ENCODE results near the gene LIN7A.
"Not testable (repeated sequence)": the region's sequence is repeated elsewhere in the genome, so short reads cannot be mapped to it uniquely, and the experiment has no call there.

The LIN7A gene

DNA sequence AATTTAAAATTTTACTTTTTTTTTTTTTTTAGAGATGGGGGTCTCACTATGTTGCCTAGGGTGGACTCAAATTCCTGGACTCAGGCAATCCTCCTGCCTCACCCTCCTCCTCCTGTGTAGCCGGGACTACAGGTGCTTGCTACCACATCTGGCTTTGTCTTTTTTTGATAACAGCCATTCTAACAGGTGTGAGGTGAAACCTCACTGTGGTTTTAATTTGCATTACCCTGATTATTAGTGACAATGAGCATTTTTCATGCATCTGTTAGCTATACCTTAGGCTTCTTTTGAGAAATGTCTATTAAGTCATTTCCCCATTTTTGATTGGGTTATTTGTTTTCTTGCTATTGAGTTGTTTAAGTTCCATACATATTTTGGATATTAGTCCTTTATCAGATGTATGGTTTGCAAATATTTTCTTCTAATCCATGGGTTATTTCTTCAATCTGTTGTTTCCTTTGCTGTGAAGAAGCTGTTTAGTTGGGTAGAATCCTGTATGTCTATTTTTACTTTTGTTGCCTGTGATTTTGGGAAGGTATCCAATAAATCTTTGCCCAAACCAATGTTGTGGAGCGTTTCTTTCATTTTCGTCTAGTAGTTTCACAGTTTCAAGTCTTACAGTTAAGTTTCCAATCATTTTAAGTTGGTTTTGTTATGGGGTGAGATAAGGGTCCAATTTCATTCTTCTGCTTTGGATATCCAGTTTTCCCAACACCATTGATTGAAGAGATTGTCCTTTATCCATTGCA lies 134.9 kb downstream of the LIN7A start:
- no peak for DNase-seq

DNA sequence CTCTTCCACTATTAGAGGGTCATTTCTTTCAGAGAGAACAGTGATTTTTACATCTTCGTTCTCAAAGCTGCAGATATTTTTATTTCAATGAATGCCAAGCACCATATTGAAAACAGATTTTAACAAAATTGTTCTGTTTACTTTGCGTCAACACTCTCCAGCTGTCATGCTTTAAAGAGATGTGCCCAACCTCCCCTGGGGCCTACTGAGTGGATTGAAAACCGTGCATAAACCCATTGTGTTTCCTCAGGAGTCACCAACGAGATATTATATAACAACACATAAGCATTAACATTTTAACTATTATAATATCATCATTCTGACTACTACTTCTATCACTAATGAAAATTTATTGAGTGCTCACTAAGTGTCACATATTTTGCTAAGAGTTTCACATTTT lies 139.5 kb downstream of the LIN7A start:
- no peak for DNase-seq

DNA sequence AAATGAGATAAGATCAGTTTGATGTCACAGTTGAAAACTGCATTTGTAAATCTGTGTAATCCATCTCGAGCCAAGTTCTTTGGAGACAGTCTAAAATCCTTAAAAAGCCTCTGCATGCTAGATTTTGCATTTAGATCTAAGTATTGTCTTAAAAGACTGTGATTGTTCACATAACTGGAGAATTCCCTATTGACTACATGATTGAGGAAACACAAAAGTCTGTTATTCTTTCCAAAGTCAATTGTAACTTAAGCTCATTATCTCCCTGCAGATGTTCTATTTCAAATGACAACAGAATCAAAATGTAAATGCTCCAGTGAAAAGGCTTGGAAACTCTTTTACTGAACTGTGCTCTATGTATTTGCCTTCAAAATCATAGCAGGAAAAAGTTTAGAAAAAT lies 143.2 kb downstream of the LIN7A start:
- DNase-seq = no peak

DNA sequence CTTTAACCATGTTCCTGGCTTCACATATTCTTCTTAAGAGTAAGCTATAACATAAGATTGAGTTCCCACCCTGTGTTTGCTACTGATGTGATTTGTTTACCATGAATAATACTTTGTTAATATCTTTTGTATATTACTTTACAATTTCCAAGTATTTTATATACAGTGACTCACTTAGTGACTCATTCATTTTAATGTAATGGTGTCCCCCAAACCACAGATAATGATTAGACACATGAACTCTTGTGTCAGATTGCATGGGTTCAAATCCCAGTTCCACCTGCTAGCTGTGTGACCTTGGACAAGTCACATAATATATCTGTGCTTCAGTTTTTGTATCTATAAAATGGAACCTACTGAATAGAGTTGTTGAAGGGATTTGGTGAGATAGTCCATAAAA lies 144.9 kb downstream of the LIN7A start:
- no peak for DNase-seq

DNA sequence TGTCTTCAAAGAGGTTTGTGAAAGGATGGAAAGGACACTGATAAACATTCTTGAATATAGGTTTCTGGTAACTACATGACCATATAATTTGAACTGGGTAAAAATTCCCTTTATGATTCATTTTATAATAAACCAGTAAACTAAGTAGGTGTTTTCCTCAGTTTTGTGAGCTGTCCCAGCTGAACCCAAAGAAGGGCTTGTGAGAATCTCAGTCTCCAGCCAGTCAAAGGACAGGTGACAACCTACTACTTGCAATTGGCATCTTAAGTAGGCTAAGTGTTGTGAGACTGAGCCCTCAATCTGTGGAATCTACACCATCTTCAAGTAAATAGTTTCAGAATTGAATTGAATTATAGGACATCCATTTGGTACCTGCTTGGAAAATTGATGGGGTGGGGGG lies 145.9 kb downstream of the LIN7A start:
- DNase-seq = no peak

DNA sequence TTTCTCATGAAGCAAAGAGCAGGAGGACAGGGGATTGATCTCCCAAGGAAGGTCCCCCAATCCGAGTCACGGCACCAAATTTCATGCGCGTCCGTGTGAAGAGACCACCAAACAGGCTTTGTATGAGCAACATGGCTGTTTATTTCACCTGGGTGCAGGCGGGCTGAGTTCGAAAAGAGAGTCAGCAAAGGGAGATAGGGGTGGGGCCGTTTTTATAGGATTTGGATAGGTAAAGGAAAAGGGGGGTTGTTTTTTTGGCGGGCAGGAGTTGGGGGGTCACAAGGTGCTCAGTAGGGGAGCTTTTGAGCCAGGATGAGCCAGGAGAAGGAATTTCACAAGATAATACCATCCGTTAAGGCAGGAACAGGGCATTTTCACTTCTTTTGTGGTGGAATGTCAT lies 149.3 kb downstream of the LIN7A start:
- not testable (repeated sequence) for DNase-seq

DNA sequence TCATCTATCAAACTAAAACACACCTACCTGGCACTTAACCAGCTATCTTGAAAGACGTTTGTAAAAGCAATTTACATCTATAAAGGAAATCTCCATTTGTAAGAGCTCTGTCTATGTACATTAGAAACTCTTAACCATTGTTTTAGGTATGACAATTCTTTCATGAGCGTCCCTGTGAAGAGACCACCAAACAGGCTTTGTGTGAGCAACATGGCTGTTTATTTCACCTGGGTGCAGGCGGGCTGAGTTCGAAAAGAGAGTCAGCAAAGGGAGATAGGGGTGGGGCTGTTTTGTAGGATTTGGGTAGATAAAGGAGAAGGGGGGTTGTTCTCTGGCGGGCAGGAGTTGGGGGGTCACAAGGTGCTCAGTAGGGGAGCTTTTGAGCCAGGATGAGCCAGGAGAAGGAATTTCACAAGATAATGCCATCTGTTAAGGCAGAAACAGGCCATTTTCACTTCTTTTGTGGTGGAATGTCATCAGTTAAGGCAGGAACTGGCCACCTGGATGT lies 154.7 kb downstream of the LIN7A start:
- DNase-seq = not testable (repeated sequence)

DNA sequence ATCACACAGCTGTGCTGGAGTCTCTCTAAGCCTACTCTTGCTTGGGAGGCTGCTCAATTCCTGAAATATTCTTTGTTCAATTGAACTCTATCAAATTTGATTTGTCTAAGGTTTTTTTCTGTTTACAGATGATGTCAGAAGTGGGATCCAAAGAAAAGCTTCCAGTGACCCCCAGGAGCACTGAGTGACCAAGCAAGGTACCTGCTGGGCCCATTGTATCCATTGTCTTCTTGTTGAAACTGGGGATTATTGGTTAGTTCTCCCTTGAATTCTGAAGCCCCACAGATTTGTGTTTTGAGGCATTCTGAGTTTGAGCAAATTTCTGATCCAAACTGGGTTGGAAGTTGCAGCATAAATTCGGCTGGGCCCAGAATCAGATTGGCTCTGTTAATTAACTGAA lies 156.4 kb downstream of the LIN7A start:
- no peak for DNase-seq

DNA sequence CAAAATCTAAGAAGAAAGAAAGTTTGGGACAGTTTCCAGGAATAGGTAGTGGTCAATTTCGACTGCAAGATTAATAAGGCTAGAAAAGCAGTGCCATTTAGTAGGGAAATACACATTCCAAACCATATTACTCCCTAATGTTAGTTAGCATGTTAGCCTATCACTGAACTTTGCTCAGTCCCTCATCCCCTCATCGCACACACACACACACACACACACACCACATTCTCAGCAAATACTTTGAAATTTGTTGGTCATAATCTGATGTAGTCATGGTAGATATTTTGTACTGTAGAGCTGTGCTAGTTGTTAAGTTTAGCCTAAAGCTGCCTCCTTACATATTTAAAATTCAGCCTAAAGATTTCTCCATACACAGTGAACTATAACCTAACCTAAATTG lies 157.0 kb downstream of the LIN7A start:
- no peak for DNase-seq

DNA sequence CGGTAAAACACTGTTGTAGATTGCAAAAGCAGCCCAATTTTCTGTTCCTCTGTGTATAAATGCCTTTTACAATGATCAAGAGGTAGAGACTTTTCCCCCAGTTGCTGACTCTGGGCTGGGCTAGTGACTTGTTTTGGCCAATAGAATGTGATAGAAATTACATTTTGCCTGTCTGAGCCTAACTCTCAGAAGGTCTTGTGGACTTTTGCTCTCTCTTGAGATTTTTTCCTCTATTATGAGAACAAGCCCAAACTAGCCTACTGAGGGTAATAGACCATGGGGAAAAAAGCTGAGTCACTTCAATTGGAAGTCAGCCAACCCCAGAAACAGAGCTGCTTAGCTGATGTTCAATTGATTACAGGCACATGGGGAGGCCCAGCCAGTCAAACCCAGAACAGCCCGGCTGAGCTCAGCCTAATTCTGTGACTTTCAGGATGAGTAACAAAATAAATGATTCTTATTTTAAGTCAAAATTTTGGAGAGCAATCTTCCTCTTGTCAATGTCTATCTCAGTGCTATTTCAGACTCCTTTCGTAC lies 159.7 kb downstream of the LIN7A start:
- peak; percentile 4 to 9 for DNase-seq

DNA sequence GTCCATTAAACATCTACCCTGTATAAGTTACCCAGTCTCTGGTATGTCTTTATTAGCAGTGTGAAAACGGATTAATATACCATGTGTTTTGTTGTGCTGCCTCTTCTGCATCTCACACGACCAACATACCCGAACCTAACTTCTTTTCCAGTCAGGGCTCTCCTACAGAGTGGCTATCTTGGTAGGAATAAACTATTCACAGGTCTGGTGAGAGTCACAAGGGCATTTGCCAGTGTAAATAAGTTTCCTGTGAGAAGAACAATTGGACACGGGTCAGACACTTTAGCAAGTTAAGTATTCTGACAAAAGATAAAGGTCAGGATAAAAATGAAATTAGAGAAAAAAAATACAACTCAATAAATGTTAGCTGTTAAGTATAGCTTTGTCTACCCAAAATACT lies 160.1 kb downstream of the LIN7A start:
- DNase-seq = no peak

DNA sequence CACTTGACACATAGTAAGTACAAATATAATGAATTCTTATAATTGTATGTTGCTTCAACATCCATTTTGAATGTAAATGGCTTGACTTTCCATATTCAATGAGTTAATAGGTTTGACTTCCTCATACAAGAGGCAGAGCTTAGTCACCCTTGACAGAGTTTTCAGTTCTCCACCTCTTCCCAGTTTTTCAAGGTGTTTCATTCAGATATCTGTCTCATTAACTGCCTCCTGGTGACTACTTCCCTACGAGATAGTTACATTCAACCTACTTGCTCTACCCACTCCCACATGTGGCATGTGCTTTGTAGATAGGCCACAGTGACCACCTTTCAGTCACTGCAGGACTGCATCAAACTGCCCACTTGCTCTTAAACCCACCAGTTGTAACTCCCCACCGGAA lies 161.0 kb downstream of the LIN7A start:
- DNase-seq = no peak

DNA sequence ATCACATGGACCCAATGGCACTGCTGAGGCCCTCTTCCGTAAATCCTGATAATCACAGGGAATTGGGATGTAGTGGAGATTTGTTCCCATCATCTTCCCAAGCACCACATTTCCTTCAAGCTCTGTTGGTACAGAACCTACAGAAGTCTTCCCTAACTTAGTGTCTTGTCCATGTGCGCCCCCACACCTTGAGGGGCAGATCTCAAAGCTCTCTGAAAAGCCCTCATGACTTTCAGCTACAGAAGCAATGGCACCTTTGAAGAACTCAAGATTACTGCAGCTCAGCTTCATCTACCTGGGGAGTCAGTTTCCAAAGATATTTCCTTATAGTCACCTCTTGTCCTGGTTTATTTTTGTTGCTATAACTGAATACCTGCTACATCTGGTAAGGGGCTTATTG lies 166.8 kb downstream of the LIN7A start:
- DNase-seq = no peak

DNA sequence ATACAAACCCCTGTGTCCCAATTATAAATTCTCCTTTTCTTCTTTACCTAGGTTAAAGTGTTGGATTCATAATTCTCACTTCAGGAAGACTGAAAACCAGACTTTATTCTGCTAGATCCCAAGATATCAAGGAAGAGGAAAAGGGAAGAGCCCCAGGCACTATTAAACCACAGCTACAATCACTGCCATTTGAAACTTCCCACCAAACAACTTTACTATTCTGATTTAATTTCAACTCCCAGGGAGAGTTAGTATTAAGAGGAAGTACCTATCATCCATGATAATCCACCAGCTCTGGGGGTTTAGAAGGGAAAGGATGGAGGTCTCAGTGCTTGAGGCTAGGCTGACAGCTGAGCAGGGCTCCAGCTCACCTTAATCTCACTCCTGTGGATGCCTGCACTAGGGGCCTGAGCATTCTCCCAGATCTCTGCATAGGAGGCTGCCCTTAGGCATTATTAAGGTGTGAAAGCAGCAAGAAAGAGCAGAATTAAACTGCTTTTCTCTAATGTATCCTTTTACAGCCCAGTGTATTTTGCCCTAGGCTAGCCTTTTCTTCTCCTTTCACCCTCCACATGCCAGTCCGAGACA lies 168.1 kb downstream of the LIN7A start:
- no peak for DNase-seq

DNA sequence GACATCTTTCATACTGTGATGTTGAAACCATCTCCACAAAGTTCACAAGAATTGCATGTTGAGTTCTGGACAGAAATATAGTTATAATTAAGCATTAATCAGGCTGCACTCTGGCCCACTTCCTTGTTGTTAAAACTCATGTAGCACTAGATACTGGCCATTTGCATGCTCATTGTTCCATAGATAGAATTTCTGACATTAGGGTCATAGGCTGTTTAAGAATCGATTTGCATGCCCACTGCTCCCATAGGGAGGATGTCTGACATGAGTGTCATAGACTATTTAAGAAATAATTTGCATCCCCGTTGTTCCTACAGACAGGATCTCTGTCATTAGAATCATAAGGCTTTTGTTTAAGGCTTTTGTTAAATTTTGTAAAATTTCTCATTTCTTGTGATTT lies 170.8 kb downstream of the LIN7A start:
- no peak for DNase-seq

DNA sequence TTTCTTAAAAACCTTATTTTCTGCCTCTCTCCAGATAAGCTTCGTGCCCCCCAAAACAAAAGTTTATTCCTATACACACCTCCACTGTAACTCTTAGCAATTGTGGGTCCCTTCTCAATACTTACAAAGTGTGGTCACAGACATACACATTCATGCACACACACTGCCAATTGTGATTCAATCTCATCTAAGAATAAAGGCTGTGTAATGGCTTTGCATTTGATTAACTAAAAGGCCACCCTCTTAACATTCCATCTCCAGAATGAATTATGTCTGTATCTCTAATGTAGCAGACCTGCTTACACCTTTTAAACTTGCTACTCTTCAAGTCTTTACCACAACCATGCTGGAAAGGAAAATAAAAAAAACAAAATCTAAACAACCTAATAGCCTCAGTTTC lies 171.5 kb downstream of the LIN7A start:
- no peak for DNase-seq

DNA sequence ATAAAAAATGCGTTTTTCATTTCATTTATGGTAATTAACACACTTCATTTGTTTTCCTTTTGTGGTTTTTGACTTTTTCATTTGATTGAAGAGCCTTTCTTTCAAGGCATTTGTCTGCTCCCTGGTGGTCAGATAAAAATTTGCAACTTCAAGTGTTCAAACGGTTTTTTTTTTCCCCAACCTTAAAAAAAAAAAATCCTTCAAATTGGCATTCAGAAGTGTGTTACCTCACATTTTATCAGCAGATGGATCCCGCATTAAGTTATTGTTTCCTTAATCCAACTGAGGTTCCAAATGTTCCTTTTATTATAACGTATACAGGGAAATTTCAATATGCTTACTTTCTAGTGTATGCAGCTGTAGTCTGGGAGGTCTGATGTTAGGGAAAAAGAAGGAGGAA lies 173.9 kb downstream of the LIN7A start:
- DNase-seq = peak; percentile 4 to 22

DNA sequence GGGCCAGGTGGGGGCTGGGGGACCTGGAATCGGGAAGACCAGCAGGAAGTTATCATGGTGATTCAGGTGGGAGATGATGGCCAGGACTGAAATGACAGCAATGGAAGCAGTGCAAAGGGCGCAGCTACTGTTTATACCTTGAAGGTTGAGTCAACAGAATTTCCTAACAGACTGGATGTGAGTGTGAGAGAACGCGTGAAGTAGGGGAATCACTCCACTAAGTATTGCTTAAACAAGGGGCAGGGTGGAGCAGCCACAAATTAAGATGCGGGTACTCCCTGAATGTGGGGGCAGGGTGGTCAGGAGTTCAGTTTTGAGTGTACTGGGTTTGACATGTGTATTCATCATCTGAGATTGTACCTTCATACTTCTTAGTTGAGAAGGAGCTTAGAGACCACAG lies 175.9 kb downstream of the LIN7A start:
- no peak for DNase-seq

DNA sequence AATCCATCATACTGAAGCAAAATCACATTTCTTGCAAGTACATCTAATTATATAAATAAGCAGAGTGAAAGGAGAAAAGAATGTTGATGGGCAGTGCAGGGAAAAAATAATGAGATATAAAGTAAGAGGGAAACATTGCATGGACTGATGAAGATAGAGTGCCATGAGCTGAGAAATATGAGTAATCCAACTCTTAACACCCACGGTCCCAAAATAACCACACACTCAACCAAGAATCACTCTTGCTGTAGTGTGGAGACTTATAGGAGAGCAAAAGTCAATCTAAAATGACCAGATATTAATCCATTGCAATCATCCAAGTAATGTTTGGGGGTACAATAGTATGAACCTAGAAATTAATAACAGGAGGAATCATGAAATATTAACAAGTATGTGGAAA lies 180.9 kb downstream of the LIN7A start:
- no peak for DNase-seq

DNA sequence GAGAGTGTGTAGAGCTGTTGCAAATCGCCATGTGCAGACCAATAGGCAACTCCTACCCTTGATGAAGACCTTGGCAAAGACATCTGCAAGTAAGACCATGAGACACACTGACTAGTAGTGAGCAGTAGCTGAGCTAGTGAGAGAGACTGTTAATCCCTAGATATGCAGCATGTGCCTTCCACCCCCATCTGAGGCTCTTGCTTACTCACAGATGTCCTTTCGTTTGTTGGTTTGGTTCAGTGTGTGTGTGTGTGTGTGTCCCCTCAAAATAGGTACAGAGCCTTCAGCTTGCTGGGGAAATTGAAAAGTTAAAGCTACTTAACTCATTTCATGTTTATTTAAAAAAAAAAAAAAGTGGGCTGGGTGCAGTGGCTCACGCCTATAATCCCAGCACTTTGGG lies 183.5 kb downstream of the LIN7A start:
- no peak for DNase-seq

DNA sequence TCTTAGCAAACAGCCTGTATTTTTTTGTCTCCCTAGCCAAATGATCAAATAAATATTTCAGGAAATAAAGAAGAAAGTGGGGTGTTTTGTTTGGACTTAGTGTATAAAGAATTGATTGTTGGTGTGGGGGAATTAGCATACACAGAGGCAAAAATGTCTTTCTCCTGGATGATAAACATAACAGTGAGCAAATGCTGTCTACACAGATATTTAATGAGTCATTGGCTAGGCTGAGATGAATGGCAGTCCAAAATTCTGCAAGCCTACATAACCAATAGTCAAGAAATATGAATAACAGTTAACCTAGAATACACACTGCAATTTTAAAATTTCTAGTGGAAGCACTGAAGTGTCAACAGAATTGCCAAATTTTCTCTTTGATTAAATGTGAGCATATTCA lies 185.3 kb downstream of the LIN7A start:
- DNase-seq = no peak

DNA sequence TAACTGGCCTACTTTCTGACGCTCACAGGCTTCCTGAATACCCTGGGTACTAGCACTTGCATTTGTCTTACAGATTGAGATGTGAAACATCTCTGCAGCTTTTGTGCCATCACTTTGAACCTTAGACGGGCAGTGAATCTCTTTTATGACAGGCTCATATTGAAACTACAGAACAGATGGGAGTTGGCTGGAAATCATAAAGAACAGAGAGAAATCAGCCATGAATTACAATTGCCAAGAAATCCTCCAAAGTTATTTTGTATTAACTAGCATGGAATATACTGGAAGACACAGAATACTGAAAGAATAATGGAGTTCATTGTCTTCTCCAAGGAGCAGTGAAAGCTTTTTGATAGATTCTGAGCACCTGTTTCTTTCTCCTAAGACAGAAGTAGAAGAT lies 188.3 kb downstream of the LIN7A start:
- DNase-seq = no peak

DNA sequence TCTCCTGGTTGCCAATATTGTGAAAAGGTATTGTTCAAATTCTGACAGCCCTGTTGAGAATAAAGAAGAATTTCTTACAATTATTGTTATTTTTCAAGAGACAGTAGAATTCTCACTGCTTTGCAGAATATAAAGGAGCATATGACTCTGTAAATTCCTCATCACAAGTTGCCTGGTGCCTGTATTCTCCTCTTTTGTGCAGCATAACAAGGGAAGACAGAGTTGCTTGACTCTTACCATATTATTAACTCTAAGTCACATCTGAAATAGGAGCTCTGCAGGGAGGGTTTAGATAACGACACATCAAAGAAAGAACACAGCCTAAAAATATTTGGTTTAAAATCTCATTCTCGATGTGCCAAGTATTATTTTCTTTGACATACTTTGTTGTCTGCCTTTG lies 189.9 kb downstream of the LIN7A start:
- no peak for DNase-seq

DNA sequence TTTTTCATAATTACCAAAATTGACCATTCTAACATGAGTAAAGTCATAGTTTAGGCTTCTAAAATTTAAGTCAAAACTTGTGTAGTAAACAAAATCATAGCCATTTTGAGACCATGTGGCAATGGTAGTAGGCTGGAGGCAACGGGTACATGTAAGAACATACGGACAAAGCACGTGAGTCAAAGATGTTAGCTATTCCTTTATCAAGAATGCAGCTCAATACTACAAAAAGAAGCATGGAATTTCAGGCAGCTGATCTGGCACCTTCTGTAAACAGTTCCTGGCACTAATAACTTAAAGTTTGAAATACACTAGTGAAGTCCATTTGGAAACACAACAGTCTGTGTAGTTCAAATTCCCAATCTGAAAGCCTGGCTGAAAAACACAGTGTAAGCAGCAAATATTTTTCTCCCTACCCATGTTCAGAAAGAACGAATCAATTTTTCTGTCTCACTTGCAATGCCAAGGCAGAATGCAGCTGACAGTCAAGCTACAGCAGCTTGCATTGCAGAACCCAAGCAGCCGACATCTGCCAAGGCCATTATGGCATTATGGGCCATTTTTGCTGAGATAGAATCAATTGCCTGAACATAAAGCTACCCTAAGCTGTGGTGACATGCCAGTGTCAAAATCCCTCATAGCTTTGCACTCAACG lies 191.8 kb downstream of the LIN7A start:
- DNase-seq = no peak
